GM12878 (cell line): ENCODE data around the gene CD209. TPM values are rescaled to one million over a fixed set of nuclear protein-coding genes. Genes with fewer than 3 reads are reported as not detected.

Experiments used
- BCL11A ChIP-seq: IDR thresholded peaks from 2 replicates; pipeline ENCODE4 v1.6.1; 2011; ENCODE audit warnings: low read depth, low read length
- BMI1 ChIP-seq: fragments of 450-650 bp; IDR thresholded peaks from 2 replicates; pipeline ENCODE4 v1.6.1; 2016; ENCODE audit warnings: mild to moderate bottlenecking, moderate library complexity, borderline replicate concordance
- BRCA1 ChIP-seq: IDR thresholded peaks from 2 replicates; pipeline ENCODE4 v1.6.1; 2011; ENCODE audit warnings: low read depth, low read length, improper control_type of control experiment
- DPF2 ChIP-seq: fragments of 450-650 bp; IDR thresholded peaks from 2 replicates; pipeline ENCODE4 v1.6.1; 2017; ENCODE audit warnings: mild to moderate bottlenecking
- HDAC6 ChIP-seq: fragments of 200-600 bp; sonication (generic); IDR thresholded peaks from one replicate; pipeline ENCODE4 v1.8.0; 2017; ENCODE audit warnings: antibody characterized with exemption; ENCODE audit not compliant: unreplicated experiment
- MEF2A ChIP-seq: IDR thresholded peaks from 2 replicates; pipeline ENCODE4 v1.6.1; 2011; ENCODE audit warnings: low read depth, mild to moderate bottlenecking, low read length, moderate library complexity; ENCODE audit not compliant: insufficient read depth
- MXI1 ChIP-seq: fragments of 150-350 bp; IDR thresholded peaks from 2 replicates; pipeline ENCODE4 v1.6.1; 2011; ENCODE audit warnings: low read depth, mild to moderate bottlenecking, inconsistent platforms, low read length, improper control_type of control experiment
- NRF1 ChIP-seq: conservative IDR thresholded peaks from 2 replicates; pipeline ENCODE4 v1.6.1; 2011; ENCODE audit warnings: mild to moderate bottlenecking, low read depth, low read length, improper control_type of control experiment
- PAX5 ChIP-seq: IDR thresholded peaks from 2 replicates; pipeline ENCODE4 v1.6.1; 2011; ENCODE audit warnings: low read depth, low read length, borderline replicate concordance
- SP1 ChIP-seq: IDR thresholded peaks from one replicate; pipeline ENCODE4 v1.6.1; 2011; ENCODE audit warnings: low read depth, low read length
- STAT1 ChIP-seq: fragments of 450-650 bp; conservative IDR thresholded peaks from 2 replicates; pipeline ENCODE4 v1.6.1; 2014; ENCODE audit warnings: antibody characterized with exemption, mild to moderate bottlenecking
- STAT3 ChIP-seq: IDR thresholded peaks from 2 replicates; pipeline ENCODE4 v1.6.1; 2011; ENCODE audit warnings: low read depth, low read length, improper control_type of control experiment
- ZNF384 ChIP-seq: IDR thresholded peaks from 2 replicates; pipeline ENCODE4 v1.6.1; 2012; ENCODE audit warnings: low read depth, mild to moderate bottlenecking, low read length, improper control_type of control experiment, borderline replicate concordance
- polyA plus RNA-seq, 11 experiments: library from polyadenylated mRNA; depleted of rRNA in 4 of 11; unstranded in 6 of 11; stranded (reverse) in 5 of 11; fragments of >200 nt; fragmentation: Nextera tagmentation in 4 of 11; fragmentation: Illumina TruSeq in 1 of 11; extraction: Ambion mirVana in 4 of 11; extraction: Trizol in 1 of 11; gene quantifications; 1 replicate in 1 of 11; 2 replicates in 10 of 11; pipeline versions ENCODE4 v1.2.1 to v1.2.3, GENCODE V29; 2011 to 2016; ENCODE audit warnings: inconsistent platforms in 2 of 11, missing spikeins in 2 of 11, low read depth in 1 of 11
- total RNA-seq, 4 experiments: library from RNA; depleted of rRNA in 3 of 4; stranded (reverse); fragments of >200 nt in 3 of 4; fragmentation: Illumina TruSeq in 1 of 4; extraction: Trizol in 1 of 4; gene quantifications; 2 replicates each; pipeline versions ENCODE4 v1.2.1 to v1.2.3, GENCODE V29; 2013 to 2021
- TF ChIP-seq, protein P1 (sequence below): fragments of 450-650 bp; IDR thresholded peaks from 2 replicates; pipeline ENCODE4 v1.6.1; 2016; ENCODE audit warnings: mild to moderate bottlenecking

CD209 gene
- total and polyA plus RNA-seq, 10 of the 15 experiments (the other 5 are each of a cell fraction or from before 2014, with no cell fraction given) = 0.04 to 0.21 (median 0.10) TPM; not detected in 3

GRCh38 chr19:7772752-7773291 lies 25.5 kb upstream of the CD209 start (continued):
- no peak for TF ChIP-seq NRF1
- no peak for TF ChIP-seq ZNF384
- no peak for TF ChIP-seq PAX5
- TF ChIP-seq STAT3 = no peak
- no peak for TF ChIP-seq BRCA1
- no peak for TF ChIP-seq HDAC6
- peak; percentile 91 for TF ChIP-seq DPF2
- peak; percentile 33; the same call in 1 of the 2 replicates for TF ChIP-seq MEF2A
- TF ChIP-seq, protein P1, sequence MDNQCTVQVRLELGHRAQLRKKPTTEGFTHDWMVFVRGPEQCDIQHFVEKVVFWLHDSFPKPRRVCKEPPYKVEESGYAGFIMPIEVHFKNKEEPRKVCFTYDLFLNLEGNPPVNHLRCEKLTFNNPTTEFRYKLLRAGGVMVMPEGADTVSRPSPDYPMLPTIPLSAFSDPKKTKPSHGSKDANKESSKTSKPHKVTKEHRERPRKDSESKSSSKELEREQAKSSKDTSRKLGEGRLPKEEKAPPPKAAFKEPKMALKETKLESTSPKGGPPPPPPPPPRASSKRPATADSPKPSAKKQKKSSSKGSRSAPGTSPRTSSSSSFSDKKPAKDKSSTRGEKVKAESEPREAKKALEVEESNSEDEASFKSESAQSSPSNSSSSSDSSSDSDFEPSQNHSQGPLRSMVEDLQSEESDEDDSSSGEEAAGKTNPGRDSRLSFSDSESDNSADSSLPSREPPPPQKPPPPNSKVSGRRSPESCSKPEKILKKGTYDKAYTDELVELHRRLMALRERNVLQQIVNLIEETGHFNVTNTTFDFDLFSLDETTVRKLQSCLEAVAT = peak; percentile 56; the same call in 1 of the 2 replicates
- TF ChIP-seq STAT1 = no peak
- peak; percentile 68 for TF ChIP-seq BMI1
- TF ChIP-seq MXI1 = no peak
- TF ChIP-seq SP1 = no peak
- TF ChIP-seq BCL11A = peak; percentile 76
- TF ChIP-seq, all 136 proteins: peak for 33
